HG02571 (cell line): ENCODE data around the gene ZNF576.
"Not testable (repeated sequence)": the region's sequence is repeated elsewhere in the genome, so short reads cannot be mapped to it uniquely, and the experiment has no call there.

Experiments
- ATAC-seq: cut with Tn5 transposase; IDR thresholded peaks from one replicate; pipeline ENCODE4 v1.9.1; 2021; ENCODE audit warnings: mild to moderate bottlenecking, moderate library complexity; ENCODE audit not compliant: unreplicated experiment

Gene ZNF576

GRCh38 chr19:43650276-43650675 lies 53.9 kb downstream of the ZNF576 start:
- ATAC-seq = not testable (repeated sequence)
